NT2/D1 (cell line): Measurements from ENCODE around the gene PGD.
A peak's percentile ranks its signal among the peaks of the same experiment; 100 is the strongest.

Experiments used
- DNase-seq: peaks from one replicate; pipeline ENCODE4 v3.0.0-alpha.2; 2011; ENCODE audit warnings: low read depth, low spot score
- H3K27me3 ChIP-seq: 2 replicates; pipeline ENCODE4 v1.6.0; 2011; ENCODE audit warnings: mild to moderate bottlenecking; ENCODE audit not compliant: insufficient read length, insufficient read depth
- H3K36me3 ChIP-seq: 2 replicates; pipeline ENCODE4 v1.6.1; 2011; ENCODE audit warnings: mild to moderate bottlenecking, low read length, mixed read lengths; ENCODE audit not compliant: insufficient read depth, insufficient read length
- H3K4me1 ChIP-seq: 2 replicates; pipeline ENCODE4 v1.5.1; 2011; ENCODE audit not compliant: insufficient read depth, insufficient read length
- H3K4me3 ChIP-seq: 2 replicates; pipeline ENCODE4 v1.5.1; 2011; ENCODE audit warnings: low read depth; ENCODE audit not compliant: insufficient read length
- H3K9ac ChIP-seq: 2 replicates; pipeline ENCODE4 v1.6.0; 2011; ENCODE audit warnings: low read depth; ENCODE audit not compliant: insufficient read length
- H3K9me3 ChIP-seq: 2 replicates; pipeline ENCODE4 v1.5.1; 2011; ENCODE audit warnings: mild to moderate bottlenecking, low read length; ENCODE audit not compliant: insufficient read depth
- SUZ12 ChIP-seq: IDR thresholded peaks from 2 replicates; pipeline ENCODE4 v1.6.1; 2011; ENCODE audit not compliant: insufficient read length, insufficient read depth; ENCODE audit errors: extremely low read depth
- YY1 ChIP-seq: IDR thresholded peaks from 2 replicates; pipeline ENCODE4 v1.6.1; 2011; ENCODE audit not compliant: insufficient read length, insufficient read depth
- ZNF274 ChIP-seq: IDR thresholded peaks from 2 replicates; pipeline ENCODE4 v1.6.1; 2011; ENCODE audit warnings: mild to moderate bottlenecking, low read depth, low read length

Gene PGD

GRCh38 chr1:10431070-10431730 is 32.3 kb downstream of the PGD start:
- peaks cover 7% of the 10 kb centered on the region for H3K36me3 ChIP-seq
- H3K9ac ChIP-seq: peak overlapping the region; percentile 78
- H3K27me3 ChIP-seq: no peaks in the 10 kb centered on the region
- no peaks in the 10 kb centered on the region for H3K9me3 ChIP-seq
- H3K4me1 ChIP-seq: peaks cover 8% of the 10 kb centered on the region
- DNase-seq: no peak
- TF ChIP-seq YY1 (no peak), ZNF274 (no peak), SUZ12 (no peak)
- peak overlapping the region; percentile 61 for H3K4me3 ChIP-seq

GRCh38 chr1:10432910-10433700 is 34.2 kb downstream of the PGD start:
- DNase-seq: no peak
- H3K9me3 ChIP-seq: no peaks in the 10 kb centered on the region

GRCh38 chr1:10433790-10434189 is 34.9 kb downstream of the PGD start:
- no peak overlapping the region for H3K4me3 ChIP-seq
- no peaks in the 10 kb centered on the region for H3K9me3 ChIP-seq
- TF ChIP-seq YY1 (no peak), ZNF274 (no peak), SUZ12 (no peak)
- H3K36me3 ChIP-seq: peaks cover 7% of the 10 kb centered on the region
- no peak for DNase-seq
- H3K27me3 ChIP-seq: no peaks in the 10 kb centered on the region
- H3K4me1 ChIP-seq: peaks cover 8% of the 10 kb centered on the region
- no peak overlapping the region for H3K9ac ChIP-seq

More at GRCh38 chr1:10432910-10433700, 34.2 kb downstream of the PGD start:
- TF ChIP-seq ZNF274 (no peak), SUZ12 (no peak), YY1 (no peak)
- Histone ChIP-seq H3K4me3 (no peak overlapping the region), H3K27me3 (no peaks in the 10 kb centered on the region), H3K36me3 (peaks cover 7% of the 10 kb centered on the region), H3K4me1 (peaks cover 8% of the 10 kb centered on the region), H3K9ac (no peak overlapping the region)

GRCh38 chr1:10434590-10434989 is 35.7 kb downstream of the PGD start:
- H3K4me1 ChIP-seq: peaks cover 8% of the 10 kb centered on the region
- DNase-seq: no peak
- H3K9ac ChIP-seq: no peak overlapping the region
- TF ChIP-seq ZNF274: no peak
- no peak for TF ChIP-seq YY1
- TF ChIP-seq SUZ12: no peak
- no peak overlapping the region for H3K4me3 ChIP-seq
- H3K36me3 ChIP-seq: peaks cover 7% of the 10 kb centered on the region
- H3K27me3 ChIP-seq: no peaks in the 10 kb centered on the region
- no peaks in the 10 kb centered on the region for H3K9me3 ChIP-seq

GRCh38 chr1:10437052-10437451 is 38.2 kb downstream of the PGD start:
- DNase-seq: no peak
- H3K4me3 ChIP-seq: no peak overlapping the region
- no peaks in the 10 kb centered on the region for H3K27me3 ChIP-seq
- H3K9me3 ChIP-seq: no peaks in the 10 kb centered on the region
- TF ChIP-seq YY1 (no peak), SUZ12 (no peak), ZNF274 (no peak)
- no peak overlapping the region for H3K9ac ChIP-seq
- H3K4me1 ChIP-seq: peaks cover 8% of the 10 kb centered on the region
- H3K36me3 ChIP-seq: peaks cover 14% of the 10 kb centered on the region

- TF ChIP-seq ZNF274: no peak
- no peaks in the 10 kb centered on the region for H3K4me1 ChIP-seq
- no peaks in the 10 kb centered on the region for H3K27me3 ChIP-seq
- no peak overlapping the region for H3K9ac ChIP-seq
- DNase-seq: no peak
- peaks cover 11% of the 10 kb centered on the region for H3K36me3 ChIP-seq
- H3K4me3 ChIP-seq: no peak overlapping the region
- H3K9me3 ChIP-seq: no peaks in the 10 kb centered on the region
These were observed 39.9 kb downstream of the PGD start for GRCh38 chr1:10438677-10439163.

- DNase-seq: no peak
- H3K36me3 ChIP-seq: peaks cover 7% of the 10 kb centered on the region
- TF ChIP-seq YY1 (no peak), SUZ12 (no peak), ZNF274 (no peak)
- no peak overlapping the region for H3K9ac ChIP-seq
- no peak overlapping the region for H3K4me3 ChIP-seq
- no peaks in the 10 kb centered on the region for H3K27me3 ChIP-seq
- no peaks in the 10 kb centered on the region for H3K9me3 ChIP-seq
- H3K4me1 ChIP-seq: no peaks in the 10 kb centered on the region
These were observed 41.4 kb downstream of the PGD start for GRCh38 chr1:10440305-10440704.
